HepG2 (cell line): ENCODE data around the gene MRPL48. TPM values are rescaled to one million over a fixed set of nuclear protein-coding genes. Genes with fewer than 3 reads are reported as not detected.

Source experiments
- CBX5 ChIP-seq: sonication (generic); formaldehyde crosslinking; IDR thresholded peaks from 2 replicates; pipeline ENCODE4 v1.4.0; 2020; ENCODE audit warnings: missing genetic modification reagents, borderline replicate concordance
- CREB1 ChIP-seq, 2 experiments: fragments of 450-650 bp in 1 of 2; IDR thresholded peaks; 2 replicates each; pipeline ENCODE4 v1.6.1; 2016 to 2017; ENCODE audit warnings: control low read depth in 1 of 2, mild to moderate bottlenecking in 1 of 2, missing compliant biosample characterization in 1 of 2, missing genetic modification characterization in 1 of 2
- ELF3 ChIP-seq: IDR thresholded peaks from 2 replicates; pipeline ENCODE4 v1.6.1; 2016; ENCODE audit warnings: missing genetic modification reagents, missing compliant biosample characterization
- FIP1L1 ChIP-seq: fragments of 200-400 bp; formaldehyde crosslinking; IDR thresholded peaks from 2 replicates; pipeline ENCODE4 v1.6.1; 2018; ENCODE audit warnings: low read depth, mild to moderate bottlenecking, low read length, moderate library complexity, borderline replicate concordance; ENCODE audit not compliant: insufficient read depth
- MYC ChIP-seq: sonication (generic); formaldehyde crosslinking; IDR thresholded peaks from 2 replicates; pipeline ENCODE4 v1.9.0; 2021; ENCODE audit warnings: missing genetic modification reagents, borderline replicate concordance
- PAWR ChIP-seq: sonication (generic); formaldehyde crosslinking; IDR thresholded peaks from 2 replicates; pipeline ENCODE4 v1.4.0; 2020; ENCODE audit warnings: missing genetic modification reagents, mild to moderate bottlenecking, borderline replicate concordance
- ZC3H13 ChIP-seq: sonication (generic); formaldehyde crosslinking; IDR thresholded peaks from 2 replicates; pipeline ENCODE4 v1.8.1; 2023; ENCODE audit warnings: mild to moderate bottlenecking, missing genetic modification reagents, moderate library complexity
- ZNF256 ChIP-seq: sonication (generic); formaldehyde crosslinking; conservative IDR thresholded peaks from 2 replicates; pipeline ENCODE4 v1.4.0; 2020; ENCODE audit warnings: missing genetic modification reagents
- ZNF317 ChIP-seq: sonication (generic); formaldehyde crosslinking; IDR thresholded peaks from 2 replicates; pipeline ENCODE4 v1.5.0; 2020; ENCODE audit warnings: mild to moderate bottlenecking, missing genetic modification reagents
- polyA plus RNA-seq, 8 experiments: library from polyadenylated mRNA; depleted of rRNA in 3 of 8; stranded (reverse) in 7 of 8; unstranded in 1 of 8; fragments of >200 nt; fragmentation: Illumina TruSeq in 4 of 8; extraction: Trizol in 4 of 8; gene quantifications; 2 replicates each; pipeline versions ENCODE4 v1.2.1 to v1.2.3, GENCODE V29; 2011 to 2016; ENCODE audit warnings: low read depth in 4 of 8, missing spikeins in 1 of 8, mixed read lengths in 1 of 8; ENCODE audit not compliant: insufficient read depth in 1 of 8
- total RNA-seq, 5 experiments: library from RNA; depleted of rRNA; stranded (reverse); fragments of >200 nt; fragmentation: Illumina TruSeq; extraction: Trizol; gene quantifications; 2 replicates each; pipeline ENCODE4 v1.2.3, GENCODE V29; 2016; ENCODE audit warnings: low read depth in 1 of 5
- TF ChIP-seq, protein P1 (sequence below), 2 experiments: fragments of 450-650 bp in 1 of 2; sonication (generic) in 1 of 2; formaldehyde crosslinking in 1 of 2; IDR thresholded peaks; 2 replicates each; pipeline versions ENCODE4 v1.6.1 to v1.8.0; 2016 to 2022; ENCODE audit warnings: antibody characterized with exemption in 1 of 2, mild to moderate bottlenecking in 1 of 2, missing genetic modification reagents in 1 of 2
- TF ChIP-seq, protein P2 (sequence below): sonication (generic); formaldehyde crosslinking; IDR thresholded peaks from 2 replicates; pipeline ENCODE4 v1.8.0; 2022; ENCODE audit warnings: mild to moderate bottlenecking, missing genetic modification reagents, borderline replicate concordance
- TF ChIP-seq, protein P3 (sequence below): fragments of 450-650 bp; IDR thresholded peaks from 2 replicates; pipeline ENCODE4 v1.6.1; 2017
- TF ChIP-seq, protein P4 (sequence below): sonication (generic); formaldehyde crosslinking; IDR thresholded peaks from 2 replicates; pipeline ENCODE4 v1.8.0; 2022; ENCODE audit warnings: missing genetic modification reagents, low read depth, mild to moderate bottlenecking, borderline replicate concordance

The MRPL48 gene
- total and polyA plus RNA-seq, 2 of the 13 experiments (the other 11 are each of a cell fraction or from before 2014, with no cell fraction given), result 61.2 to 67.9 TPM

DNA sequence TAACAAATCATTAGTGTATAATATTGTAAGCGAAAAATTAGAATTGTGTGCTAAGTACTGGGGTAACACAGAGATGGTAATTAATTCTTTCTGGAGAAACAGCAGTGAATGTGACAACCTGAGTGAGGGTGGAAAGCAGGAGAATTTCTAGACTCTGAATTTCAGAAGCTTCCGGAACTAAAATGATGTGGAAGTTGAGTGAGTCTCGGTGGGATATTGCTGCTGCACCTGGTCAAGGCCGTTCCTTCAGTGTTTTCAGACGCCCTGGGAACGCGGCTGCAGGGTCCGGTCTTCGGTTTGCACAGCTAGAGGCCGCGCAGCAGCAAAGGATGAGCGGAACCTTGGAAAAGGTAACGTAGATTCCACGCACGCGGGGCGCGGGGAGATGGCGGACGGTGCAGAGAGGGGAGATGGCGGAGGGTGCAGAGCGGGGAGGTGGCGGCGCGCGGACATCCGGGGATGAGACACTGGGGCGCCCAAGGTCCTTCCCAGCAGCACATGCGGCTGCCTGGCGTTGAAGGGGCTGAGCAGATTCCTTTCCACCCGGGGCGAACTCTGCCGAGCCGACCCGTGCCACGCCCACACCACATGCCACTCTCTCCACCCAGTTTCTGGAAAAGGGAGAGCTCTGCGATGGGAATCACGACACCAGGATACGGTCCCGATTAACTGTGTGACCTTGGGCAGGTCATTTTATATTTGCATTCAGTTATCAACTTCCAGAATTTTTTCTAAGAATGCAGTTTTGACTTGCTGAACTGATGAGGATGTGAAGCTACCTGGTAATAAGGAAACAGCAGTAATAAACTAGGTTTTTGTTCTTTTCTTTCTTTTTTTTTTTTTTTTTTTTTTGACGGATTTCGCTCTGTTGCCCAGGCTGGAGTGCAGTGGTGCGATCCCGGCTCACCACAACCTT lies at the start of gene MRPL48 (continued):
- TF ChIP-seq, protein P1, sequence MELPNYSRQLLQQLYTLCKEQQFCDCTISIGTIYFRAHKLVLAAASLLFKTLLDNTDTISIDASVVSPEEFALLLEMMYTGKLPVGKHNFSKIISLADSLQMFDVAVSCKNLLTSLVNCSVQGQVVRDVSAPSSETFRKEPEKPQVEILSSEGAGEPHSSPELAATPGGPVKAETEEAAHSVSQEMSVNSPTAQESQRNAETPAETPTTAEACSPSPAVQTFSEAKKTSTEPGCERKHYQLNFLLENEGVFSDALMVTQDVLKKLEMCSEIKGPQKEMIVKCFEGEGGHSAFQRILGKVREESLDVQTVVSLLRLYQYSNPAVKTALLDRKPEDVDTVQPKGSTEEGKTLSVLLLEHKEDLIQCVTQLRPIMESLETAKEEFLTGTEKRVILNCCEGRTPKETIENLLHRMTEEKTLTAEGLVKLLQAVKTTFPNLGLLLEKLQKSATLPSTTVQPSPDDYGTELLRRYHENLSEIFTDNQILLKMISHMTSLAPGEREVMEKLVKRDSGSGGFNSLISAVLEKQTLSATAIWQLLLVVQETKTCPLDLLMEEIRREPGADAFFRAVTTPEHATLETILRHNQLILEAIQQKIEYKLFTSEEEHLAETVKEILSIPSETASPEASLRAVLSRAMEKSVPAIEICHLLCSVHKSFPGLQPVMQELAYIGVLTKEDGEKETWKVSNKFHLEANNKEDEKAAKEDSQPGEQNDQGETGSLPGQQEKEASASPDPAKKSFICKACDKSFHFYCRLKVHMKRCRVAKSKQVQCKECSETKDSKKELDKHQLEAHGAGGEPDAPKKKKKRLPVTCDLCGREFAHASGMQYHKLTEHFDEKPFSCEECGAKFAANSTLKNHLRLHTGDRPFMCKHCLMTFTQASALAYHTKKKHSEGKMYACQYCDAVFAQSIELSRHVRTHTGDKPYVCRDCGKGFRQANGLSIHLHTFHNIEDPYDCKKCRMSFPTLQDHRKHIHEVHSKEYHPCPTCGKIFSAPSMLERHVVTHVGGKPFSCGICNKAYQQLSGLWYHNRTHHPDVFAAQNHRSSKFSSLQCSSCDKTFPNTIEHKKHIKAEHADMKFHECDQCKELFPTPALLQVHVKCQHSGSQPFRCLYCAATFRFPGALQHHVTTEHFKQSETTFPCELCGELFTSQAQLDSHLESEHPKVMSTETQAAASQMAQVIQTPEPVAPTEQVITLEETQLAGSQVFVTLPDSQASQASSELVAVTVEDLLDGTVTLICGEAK (IDR thresholded peaks at IDR 0.05), result peak; percentile 62
- TF ChIP-seq, protein P1 (CRISPR knock-in tag; IDR thresholded peaks at IDR 0.05), result peak; percentile 89
- TF ChIP-seq ZNF256 (CRISPR knock-in tag), result peak; percentile 82; the same call in 1 of the 2 replicates
- TF ChIP-seq, protein P2, sequence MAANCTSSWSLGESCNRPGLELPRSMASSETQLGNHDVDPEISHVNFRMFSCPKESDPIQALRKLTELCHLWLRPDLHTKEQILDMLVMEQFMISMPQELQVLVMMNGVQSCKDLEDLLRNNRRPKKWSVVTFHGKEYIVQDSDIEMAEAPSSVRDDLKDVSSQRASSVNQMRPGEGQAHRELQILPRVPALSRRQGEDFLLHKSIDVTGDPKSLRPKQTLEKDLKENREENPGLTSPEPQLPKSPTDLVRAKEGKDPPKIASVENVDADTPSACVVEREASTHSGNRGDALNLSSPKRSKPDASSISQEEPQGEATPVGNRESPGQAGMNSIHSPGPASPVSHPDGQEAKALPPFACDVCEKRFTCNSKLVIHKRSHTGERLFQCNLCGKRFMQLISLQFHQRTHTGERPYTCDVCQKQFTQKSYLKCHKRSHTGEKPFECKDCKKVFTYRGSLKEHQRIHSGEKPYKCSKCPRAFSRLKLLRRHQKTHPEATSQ (CRISPR knock-in tag), result 0 out of 2 replicates have a peak, but pooled peaks have one; percentile 45
- TF ChIP-seq CREB1 (IDR thresholded peaks at IDR 0.05), result 0 out of 2 replicates have a peak, but pooled peaks have one; percentile 3
- 0 out of 2 replicates have a peak, but pooled peaks have one; percentile 43 for TF ChIP-seq CREB1 (CRISPR knock-in tag; IDR thresholded peaks at IDR 0.05)
- TF ChIP-seq PAWR (CRISPR knock-in tag), result no peak
- peak; percentile 98 for TF ChIP-seq MYC
- 0 out of 2 replicates have a peak, but pooled peaks have one; percentile 85 for TF ChIP-seq FIP1L1
- 0 out of 2 replicates have a peak, but pooled peaks have one; percentile 15 for TF ChIP-seq ELF3 (CRISPR knock-in tag)
- TF ChIP-seq, protein P3, sequence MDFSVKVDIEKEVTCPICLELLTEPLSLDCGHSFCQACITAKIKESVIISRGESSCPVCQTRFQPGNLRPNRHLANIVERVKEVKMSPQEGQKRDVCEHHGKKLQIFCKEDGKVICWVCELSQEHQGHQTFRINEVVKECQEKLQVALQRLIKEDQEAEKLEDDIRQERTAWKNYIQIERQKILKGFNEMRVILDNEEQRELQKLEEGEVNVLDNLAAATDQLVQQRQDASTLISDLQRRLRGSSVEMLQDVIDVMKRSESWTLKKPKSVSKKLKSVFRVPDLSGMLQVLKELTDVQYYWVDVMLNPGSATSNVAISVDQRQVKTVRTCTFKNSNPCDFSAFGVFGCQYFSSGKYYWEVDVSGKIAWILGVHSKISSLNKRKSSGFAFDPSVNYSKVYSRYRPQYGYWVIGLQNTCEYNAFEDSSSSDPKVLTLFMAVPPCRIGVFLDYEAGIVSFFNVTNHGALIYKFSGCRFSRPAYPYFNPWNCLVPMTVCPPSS, result no peak
- peak; percentile 61; the same call in 1 of the 2 replicates for TF ChIP-seq ZNF317
- TF ChIP-seq, protein P4, sequence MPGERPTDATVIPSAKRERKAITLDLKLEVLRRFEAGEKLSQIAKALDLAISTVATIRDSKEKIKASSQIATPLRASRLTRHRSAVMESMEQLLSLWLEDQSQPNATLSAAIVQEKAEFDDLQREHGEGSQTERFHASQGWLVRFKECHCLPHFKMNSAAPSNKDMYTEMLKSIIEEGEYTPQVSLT, result no peak
- peak; percentile 64; the same call in 1 of the 2 replicates for TF ChIP-seq CBX5
- peak; percentile 78; the same call in 1 of the 2 replicates for TF ChIP-seq ZC3H13 (CRISPR knock-in tag)
